Endometrial microvascular endothelial cells (primary cell): ENCODE results near the gene WFDC10B. TPM values are rescaled to one million over a fixed set of nuclear protein-coding genes. Genes with fewer than 3 reads are reported as not detected.
"Not testable (repeated sequence)": the region's sequence is repeated elsewhere in the genome, so short reads cannot be mapped to it uniquely, and the experiment has no call there.

ENCODE experiments used
- in situ Hi-C: cut with HindIII; loops from 2 replicates; pipeline ENCODE4 v1.10.0; 2017; ENCODE audit warnings: low sequenced_read_pairs, low pct_unique_long_range_greater_than_20kb; ENCODE audit errors: inconsistent ontology term
- total RNA-seq: library from RNA; depleted of rRNA; stranded (reverse); fragments of >200 nt; gene quantifications from one replicate; pipeline ENCODE4 v1.2.3, GENCODE V29; 2015; ENCODE audit errors: inconsistent ontology term

WFDC10B gene
- total RNA-seq = not detected

GRCh38 chr20:45704969-45705637 lies at the start of gene WFDC10B:
Gene WFDC10B (minus strand): TSS chr20:45705019. CDS start chr20:45685992, 19,027 bp downstream.
- in situ Hi-C loops = no loop called here

- in situ Hi-C loops = no loop called here
These were observed 47.9 kb upstream of the WFDC10B start for GRCh38 chr20:45752746-45753145.

- in situ Hi-C loops = no loop called here
These were observed 46.9 kb upstream of the WFDC10B start for GRCh38 chr20:45751721-45752120.

GRCh38 chr20:45745015-45745414 lies 40.2 kb upstream of the WFDC10B start:
- in situ Hi-C loops = no loop called here

- in situ Hi-C loops = no loop called here
These were observed 37.8 kb upstream of the WFDC10B start for GRCh38 chr20:45742596-45742995.

- in situ Hi-C loops = no loop called here
These were observed 31.2 kb upstream of the WFDC10B start for GRCh38 chr20:45735988-45736387.

GRCh38 chr20:45735552-45735951 lies 30.7 kb upstream of the WFDC10B start:
- in situ Hi-C loops = no loop called here

GRCh38 chr20:45732199-45732598 lies 27.4 kb upstream of the WFDC10B start:
- in situ Hi-C loops = no loop called here

- in situ Hi-C loops = no loop called here
These were observed 22.2 kb upstream of the WFDC10B start for GRCh38 chr20:45727044-45727443.

- in situ Hi-C loops = no loop called here
These were observed 20.3 kb upstream of the WFDC10B start for GRCh38 chr20:45725134-45725533.

GRCh38 chr20:45722047-45722446 lies 17.2 kb upstream of the WFDC10B start, which contains the start of gene SPINT4:
Gene SPINT4 (plus strand): TSS chr20:45722347. CDS start chr20:45722368, 21 bp downstream.
- in situ Hi-C loops = no loop called here

GRCh38 chr20:45716141-45716688 lies 11.4 kb upstream of the WFDC10B start:
- in situ Hi-C loops = not testable (repeated sequence)

GRCh38 chr20:45701873-45702272 lies 2.9 kb downstream of the WFDC10B start, which contains the start of gene WFDC13:
Gene WFDC13 (plus strand): TSS chr20:45702038. CDS start chr20:45702124, 86 bp downstream.
- in situ Hi-C loops = no loop called here

GRCh38 chr20:45701104-45701503 lies 3.7 kb downstream of the WFDC10B start:
- in situ Hi-C loops = no loop called here

- in situ Hi-C loops = no loop called here
These were observed 9.3 kb downstream of the WFDC10B start for GRCh38 chr20:45695496-45695895.

- in situ Hi-C loops = not testable (repeated sequence)
These were observed 11.5 kb downstream of the WFDC10B start for GRCh38 chr20:45693346-45693745.

- in situ Hi-C loops = no loop called here
These were observed 18.9 kb downstream of the WFDC10B start for GRCh38 chr20:45685896-45686295.

GRCh38 chr20:45679650-45680049 lies 25.2 kb downstream of the WFDC10B start:
- in situ Hi-C loops = no loop called here

GRCh38 chr20:45672765-45673164 lies 32.1 kb downstream of the WFDC10B start:
- in situ Hi-C loops = no loop called here

- in situ Hi-C loops = no loop called here
These were observed 34.7 kb downstream of the WFDC10B start, which contains the start of gene WFDC11 for GRCh38 chr20:45670139-45670538. Gene WFDC11 (minus strand): TSS chr20:45670239. CDS start chr20:45650600, 19,639 bp downstream.
